HepG2 (cell line): Measurements from ENCODE around the gene UGT1A7. TPM values are rescaled to one million over a fixed set of nuclear protein-coding genes. Genes with fewer than 3 reads are reported as not detected.
A peak's percentile ranks its signal among the peaks of the same experiment; 100 is the strongest.

ENCODE experiments used
- AGO1 ChIP-seq: fragments of 200-400 bp; formaldehyde crosslinking; IDR thresholded peaks from 2 replicates; pipeline ENCODE4 v1.6.1; 2017; ENCODE audit warnings: mild to moderate bottlenecking, low read depth, low read length, moderate library complexity; ENCODE audit not compliant: poor library complexity, severe bottlenecking
- BRCA1 ChIP-seq: sonication (generic); formaldehyde crosslinking; IDR thresholded peaks from 2 replicates; pipeline ENCODE4 v1.4.0; 2020; ENCODE audit warnings: missing genetic modification reagents
- ELF1 ChIP-seq: sonication (generic); formaldehyde crosslinking; IDR thresholded peaks from 2 replicates; pipeline ENCODE4 v1.4.0; 2020; ENCODE audit warnings: missing genetic modification reagents
- FOXM1 ChIP-seq: sonication (generic); formaldehyde crosslinking; IDR thresholded peaks from 2 replicates; pipeline ENCODE4 v1.5.0; 2020; ENCODE audit warnings: missing genetic modification reagents
- HMG20B ChIP-seq: conservative IDR thresholded peaks from 2 replicates; pipeline ENCODE4 v1.6.1; 2016; ENCODE audit warnings: missing genetic modification reagents, missing compliant biosample characterization
- IRX3 ChIP-seq: sonication (generic); formaldehyde crosslinking; IDR thresholded peaks from 2 replicates; pipeline ENCODE4 v1.8.1; 2023; ENCODE audit warnings: mild to moderate bottlenecking, low read depth, missing genetic modification reagents, borderline replicate concordance
- LCORL ChIP-seq, 2 experiments: fragments of 450-650 bp in 1 of 2; sonication (generic) in 1 of 2; formaldehyde crosslinking in 1 of 2; IDR thresholded peaks; 2 replicates each; pipeline versions ENCODE4 v1.5.0 to v1.6.1; 2017 to 2020; ENCODE audit warnings: antibody characterized with exemption in 1 of 2, missing genetic modification reagents in 1 of 2
- NFKB2 ChIP-seq: sonication (generic); formaldehyde crosslinking; IDR thresholded peaks from 2 replicates; pipeline ENCODE4 v1.4.0; 2020; ENCODE audit warnings: missing genetic modification reagents, borderline replicate concordance
- PCBP2 ChIP-seq: fragments of 200-400 bp; formaldehyde crosslinking; optimal IDR thresholded peaks from 2 replicates; pipeline ENCODE3; 2018; ENCODE audit warnings: low read length, low read depth; ENCODE audit not compliant: poor library complexity, severe bottlenecking
- PPARG ChIP-seq: conservative IDR thresholded peaks from 2 replicates; pipeline ENCODE4 v1.6.1; 2016; ENCODE audit warnings: missing biosample characterization, missing genetic modification reagents
- RAD21 ChIP-seq: fragments of 450-650 bp; formaldehyde crosslinking; IDR thresholded peaks from 2 replicates; pipeline ENCODE4 v1.5.0; 2020; ENCODE audit warnings: mild to moderate bottlenecking
- XRCC5 ChIP-seq: fragments of 200-400 bp; formaldehyde crosslinking; optimal IDR thresholded peaks from 2 replicates; pipeline ENCODE3; 2017; ENCODE audit warnings: mild to moderate bottlenecking, low read length
- ZFAT ChIP-seq: sonication (generic); formaldehyde crosslinking; conservative IDR thresholded peaks from 2 replicates; pipeline ENCODE4 v1.8.1; 2023; ENCODE audit warnings: missing genetic modification reagents, inconsistent platforms
- ZNF256 ChIP-seq: sonication (generic); formaldehyde crosslinking; conservative IDR thresholded peaks from 2 replicates; pipeline ENCODE4 v1.4.0; 2020; ENCODE audit warnings: missing genetic modification reagents
- ZNF296 ChIP-seq: sonication (generic); formaldehyde crosslinking; conservative IDR thresholded peaks from 2 replicates; pipeline ENCODE4 v1.5.0; 2020; ENCODE audit warnings: mild to moderate bottlenecking, missing genetic modification reagents
- ZNF547 ChIP-seq: sonication (generic); formaldehyde crosslinking; IDR thresholded peaks from 2 replicates; pipeline ENCODE4 v1.5.1; 2020; ENCODE audit warnings: mild to moderate bottlenecking, missing genetic modification reagents
- ZNF598 ChIP-seq: sonication (generic); formaldehyde crosslinking; IDR thresholded peaks from 2 replicates; pipeline ENCODE4 v1.5.1; 2020; ENCODE audit warnings: mild to moderate bottlenecking, missing genetic modification reagents, borderline replicate concordance
- ZNF660 ChIP-seq: sonication (generic); formaldehyde crosslinking; IDR thresholded peaks from 2 replicates; pipeline ENCODE4 v1.5.1; 2020; ENCODE audit warnings: mild to moderate bottlenecking, low read depth, missing genetic modification reagents, borderline replicate concordance
- ZNF768 ChIP-seq: sonication (generic); formaldehyde crosslinking; IDR thresholded peaks from 2 replicates; pipeline ENCODE4 v1.4.0; 2020; ENCODE audit warnings: missing genetic modification reagents
- ZNF773 ChIP-seq: sonication (generic); formaldehyde crosslinking; IDR thresholded peaks from 2 replicates; pipeline ENCODE4 v1.4.0; 2020; ENCODE audit warnings: missing genetic modification reagents, borderline replicate concordance
- polyA plus RNA-seq, 8 experiments: library from polyadenylated mRNA; depleted of rRNA in 3 of 8; stranded (reverse) in 7 of 8; unstranded in 1 of 8; fragments of >200 nt; fragmentation: Illumina TruSeq in 4 of 8; extraction: Trizol in 4 of 8; gene quantifications; 2 replicates each; pipeline versions ENCODE4 v1.2.1 to v1.2.3, GENCODE V29; 2011 to 2016; ENCODE audit warnings: low read depth in 4 of 8, missing spikeins in 1 of 8, mixed read lengths in 1 of 8; ENCODE audit not compliant: insufficient read depth in 1 of 8
- total RNA-seq, 5 experiments: library from RNA; depleted of rRNA; stranded (reverse); fragments of >200 nt; fragmentation: Illumina TruSeq; extraction: Trizol; gene quantifications; 2 replicates each; pipeline ENCODE4 v1.2.3, GENCODE V29; 2016; ENCODE audit warnings: low read depth in 1 of 5
- TF ChIP-seq, protein P1 (sequence below): sonication (generic); formaldehyde crosslinking; IDR thresholded peaks from 2 replicates; pipeline ENCODE4 v1.4.0; 2020; ENCODE audit warnings: mild to moderate bottlenecking, missing genetic modification reagents
- TF ChIP-seq, protein P2 (sequence below): IDR thresholded peaks from 2 replicates; pipeline ENCODE4 v1.4.0; 2020; ENCODE audit warnings: mild to moderate bottlenecking, missing genetic modification reagents
- TF ChIP-seq, protein P3 (sequence below): sonication (generic); formaldehyde crosslinking; IDR thresholded peaks from 2 replicates; pipeline ENCODE4 v1.4.0; 2020; ENCODE audit warnings: missing genetic modification reagents

UGT1A7 gene
- total and polyA plus RNA-seq, 2 of the 13 experiments (the other 11 are each of a cell fraction or from before 2014, with no cell fraction given): not detected

DNA sequence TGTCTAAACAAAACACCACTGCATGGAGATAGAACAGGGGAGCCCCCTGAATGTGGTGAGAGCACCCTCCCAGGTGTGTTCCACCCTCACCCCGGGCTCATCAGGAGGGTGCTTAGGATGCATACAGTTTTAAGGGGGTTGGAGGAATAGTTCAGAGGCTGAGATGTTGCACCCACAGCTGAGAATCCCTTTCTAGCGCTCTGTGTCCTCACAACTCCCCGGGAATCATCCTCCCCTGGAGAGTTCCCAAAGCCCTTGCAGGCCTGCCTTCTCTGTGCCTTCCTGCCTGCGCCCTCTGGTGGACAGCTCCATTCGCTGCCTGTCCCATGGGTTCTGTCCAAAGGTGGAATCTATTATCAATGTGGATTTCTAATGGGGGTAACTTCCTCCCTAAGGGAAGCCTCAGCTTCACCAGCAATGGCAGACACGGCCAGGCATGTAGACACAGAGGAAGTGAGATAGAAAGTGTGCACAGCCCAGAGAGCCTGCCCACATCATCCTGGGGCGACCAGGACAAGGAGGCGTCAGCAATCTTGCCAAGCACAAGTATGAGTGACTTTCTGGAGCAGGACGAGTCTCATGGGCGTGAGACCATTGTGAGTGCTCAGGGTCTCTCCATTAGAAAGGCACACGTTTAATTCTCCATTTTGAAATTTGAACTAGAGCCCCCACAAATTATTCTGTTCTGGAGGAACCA lies 29.8 kb downstream of the UGT1A7 start (continued):
- TF ChIP-seq ZNF256 (CRISPR knock-in tag) (no peak), IRX3 (no peak), ZNF296 (no peak), ZNF773 (no peak), ZFAT (CRISPR knock-in tag) (no peak), ZNF660 (CRISPR knock-in tag) (no peak), ZNF598 (CRISPR knock-in tag) (peak; percentile 56; the same call in 1 of the 2 replicates), ELF1 (CRISPR knock-in tag) (0 out of 2 replicates have a peak, but pooled peaks have one; percentile 22), AGO1 (no peak), XRCC5 (peak; percentile 70), HMG20B (CRISPR knock-in tag) (no peak), ZNF547 (CRISPR knock-in tag) (0 out of 2 replicates have a peak, but pooled peaks have one; percentile 48), NFKB2 (CRISPR knock-in tag) (no peak), LCORL (IDR thresholded peaks at IDR 0.05) (no peak), LCORL (CRISPR knock-in tag; IDR thresholded peaks at IDR 0.05) (no peak), BRCA1 (CRISPR knock-in tag) (no peak), PPARG (no peak), ZNF768 (CRISPR knock-in tag) (0 out of 2 replicates have a peak, but pooled peaks have one; percentile 16), RAD21 (peak; percentile 86), FOXM1 (CRISPR knock-in tag) (no peak), PCBP2 (no peak)
- TF ChIP-seq, protein P1, sequence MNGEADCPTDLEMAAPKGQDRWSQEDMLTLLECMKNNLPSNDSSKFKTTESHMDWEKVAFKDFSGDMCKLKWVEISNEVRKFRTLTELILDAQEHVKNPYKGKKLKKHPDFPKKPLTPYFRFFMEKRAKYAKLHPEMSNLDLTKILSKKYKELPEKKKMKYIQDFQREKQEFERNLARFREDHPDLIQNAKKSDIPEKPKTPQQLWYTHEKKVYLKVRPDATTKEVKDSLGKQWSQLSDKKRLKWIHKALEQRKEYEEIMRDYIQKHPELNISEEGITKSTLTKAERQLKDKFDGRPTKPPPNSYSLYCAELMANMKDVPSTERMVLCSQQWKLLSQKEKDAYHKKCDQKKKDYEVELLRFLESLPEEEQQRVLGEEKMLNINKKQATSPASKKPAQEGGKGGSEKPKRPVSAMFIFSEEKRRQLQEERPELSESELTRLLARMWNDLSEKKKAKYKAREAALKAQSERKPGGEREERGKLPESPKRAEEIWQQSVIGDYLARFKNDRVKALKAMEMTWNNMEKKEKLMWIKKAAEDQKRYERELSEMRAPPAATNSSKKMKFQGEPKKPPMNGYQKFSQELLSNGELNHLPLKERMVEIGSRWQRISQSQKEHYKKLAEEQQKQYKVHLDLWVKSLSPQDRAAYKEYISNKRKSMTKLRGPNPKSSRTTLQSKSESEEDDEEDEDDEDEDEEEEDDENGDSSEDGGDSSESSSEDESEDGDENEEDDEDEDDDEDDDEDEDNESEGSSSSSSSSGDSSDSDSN (CRISPR knock-in tag): no peak
- TF ChIP-seq, protein P2, sequence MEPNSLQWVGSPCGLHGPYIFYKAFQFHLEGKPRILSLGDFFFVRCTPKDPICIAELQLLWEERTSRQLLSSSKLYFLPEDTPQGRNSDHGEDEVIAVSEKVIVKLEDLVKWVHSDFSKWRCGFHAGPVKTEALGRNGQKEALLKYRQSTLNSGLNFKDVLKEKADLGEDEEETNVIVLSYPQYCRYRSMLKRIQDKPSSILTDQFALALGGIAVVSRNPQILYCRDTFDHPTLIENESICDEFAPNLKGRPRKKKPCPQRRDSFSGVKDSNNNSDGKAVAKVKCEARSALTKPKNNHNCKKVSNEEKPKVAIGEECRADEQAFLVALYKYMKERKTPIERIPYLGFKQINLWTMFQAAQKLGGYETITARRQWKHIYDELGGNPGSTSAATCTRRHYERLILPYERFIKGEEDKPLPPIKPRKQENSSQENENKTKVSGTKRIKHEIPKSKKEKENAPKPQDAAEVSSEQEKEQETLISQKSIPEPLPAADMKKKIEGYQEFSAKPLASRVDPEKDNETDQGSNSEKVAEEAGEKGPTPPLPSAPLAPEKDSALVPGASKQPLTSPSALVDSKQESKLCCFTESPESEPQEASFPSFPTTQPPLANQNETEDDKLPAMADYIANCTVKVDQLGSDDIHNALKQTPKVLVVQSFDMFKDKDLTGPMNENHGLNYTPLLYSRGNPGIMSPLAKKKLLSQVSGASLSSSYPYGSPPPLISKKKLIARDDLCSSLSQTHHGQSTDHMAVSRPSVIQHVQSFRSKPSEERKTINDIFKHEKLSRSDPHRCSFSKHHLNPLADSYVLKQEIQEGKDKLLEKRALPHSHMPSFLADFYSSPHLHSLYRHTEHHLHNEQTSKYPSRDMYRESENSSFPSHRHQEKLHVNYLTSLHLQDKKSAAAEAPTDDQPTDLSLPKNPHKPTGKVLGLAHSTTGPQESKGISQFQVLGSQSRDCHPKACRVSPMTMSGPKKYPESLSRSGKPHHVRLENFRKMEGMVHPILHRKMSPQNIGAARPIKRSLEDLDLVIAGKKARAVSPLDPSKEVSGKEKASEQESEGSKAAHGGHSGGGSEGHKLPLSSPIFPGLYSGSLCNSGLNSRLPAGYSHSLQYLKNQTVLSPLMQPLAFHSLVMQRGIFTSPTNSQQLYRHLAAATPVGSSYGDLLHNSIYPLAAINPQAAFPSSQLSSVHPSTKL (CRISPR knock-in tag): no peak
- TF ChIP-seq, protein P3, sequence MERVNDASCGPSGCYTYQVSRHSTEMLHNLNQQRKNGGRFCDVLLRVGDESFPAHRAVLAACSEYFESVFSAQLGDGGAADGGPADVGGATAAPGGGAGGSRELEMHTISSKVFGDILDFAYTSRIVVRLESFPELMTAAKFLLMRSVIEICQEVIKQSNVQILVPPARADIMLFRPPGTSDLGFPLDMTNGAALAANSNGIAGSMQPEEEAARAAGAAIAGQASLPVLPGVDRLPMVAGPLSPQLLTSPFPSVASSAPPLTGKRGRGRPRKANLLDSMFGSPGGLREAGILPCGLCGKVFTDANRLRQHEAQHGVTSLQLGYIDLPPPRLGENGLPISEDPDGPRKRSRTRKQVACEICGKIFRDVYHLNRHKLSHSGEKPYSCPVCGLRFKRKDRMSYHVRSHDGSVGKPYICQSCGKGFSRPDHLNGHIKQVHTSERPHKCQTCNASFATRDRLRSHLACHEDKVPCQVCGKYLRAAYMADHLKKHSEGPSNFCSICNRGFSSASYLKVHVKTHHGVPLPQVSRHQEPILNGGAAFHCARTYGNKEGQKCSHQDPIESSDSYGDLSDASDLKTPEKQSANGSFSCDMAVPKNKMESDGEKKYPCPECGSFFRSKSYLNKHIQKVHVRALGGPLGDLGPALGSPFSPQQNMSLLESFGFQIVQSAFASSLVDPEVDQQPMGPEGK (CRISPR knock-in tag): no peak
